Ascending aorta (tissue), 2 donors: Measurements from ENCODE around the gene POLR3H. TPM values are rescaled to one million over a fixed set of nuclear protein-coding genes. Genes with fewer than 3 reads are reported as not detected.

Experiments used
- DNase-seq, 2 donors: peaks; one replicate each; pipeline ENCODE4 v3.0.0-alpha.2; 2019; ENCODE audit warnings: low spot score in 2 of 2
- H3K27ac ChIP-seq, 2 donors: fragments of 200-600 bp; sonication (generic); one replicate each; pipeline ENCODE4 v1.5.1; 2016 to 2017; ENCODE audit warnings: mild to moderate bottlenecking in 1 of 2
- H3K27me3 ChIP-seq: fragments of 200-600 bp; sonication (generic); one replicate; pipeline ENCODE4 v1.5.1; 2017
- H3K36me3 ChIP-seq, 2 donors: fragments of 200-600 bp; sonication (generic); one replicate each; pipeline ENCODE4 v1.5.1; 2016
- H3K4me1 ChIP-seq, 2 donors: fragments of 200-600 bp; sonication (generic); one replicate each; pipeline ENCODE4 v1.5.1; 2016 to 2017; ENCODE audit warnings: mild to moderate bottlenecking in 1 of 2
- H3K4me3 ChIP-seq, 2 donors: fragments of 200-600 bp; sonication (generic); one replicate each; pipeline ENCODE4 v1.5.1; 2016 to 2017; ENCODE audit warnings: mild to moderate bottlenecking in 1 of 2
- H3K9me3 ChIP-seq, 2 donors: fragments of 200-600 bp; sonication (generic); one replicate each; pipeline ENCODE4 v1.5.1; 2016
- CTCF ChIP-seq, 3 experiments: fragments of 200-600 bp in 2 of 3; fragments of 450-650 bp in 1 of 3; sonication (generic) in 2 of 3; IDR thresholded peaks; one replicate each; pipeline ENCODE4 v1.5.1; 2016 to 2019; ENCODE audit warnings: antibody characterized with exemption in 3 of 3, mild to moderate bottlenecking in 1 of 3, moderate library complexity in 1 of 3
- intact Hi-C: fragments of 100-400 bp; cut with DNase I; formaldehyde crosslinking; loops from one replicate; pipeline ENCODE4 v1.15.1; 2023
- total RNA-seq: library from RNA; depleted of rRNA; stranded (reverse); fragments of >200 nt; gene quantifications from one replicate; pipeline ENCODE4 v1.1.0, GENCODE V29; 2016

Gene POLR3H
- total RNA-seq, 1 donor from 2014 or later: 34.7 TPM

- no peak for TF ChIP-seq CTCF (IDR thresholded peaks at IDR 0.05)
- no peak overlapping the region for H3K4me3 ChIP-seq
- DNase-seq: no peak
- no peak overlapping the region for H3K27ac ChIP-seq
- peaks cover 28 to 33% of the 10 kb centered on the region in 2 donors for H3K36me3 ChIP-seq
- intact Hi-C loops: no loop called here
- H3K27me3 ChIP-seq: no peaks in the 10 kb centered on the region
- peaks cover 0 to 3% of the 10 kb centered on the region in 2 donors for H3K4me1 ChIP-seq
- H3K9me3 ChIP-seq: no peaks in the 10 kb centered on the region
Observed at GRCh38 chr22:41534219-41534618, 10.1 kb downstream of the POLR3H start.

- intact Hi-C loops: no loop called here
- Histone ChIP-seq H3K4me1 (peaks cover 0 to 3% of the 10 kb centered on the region in 2 donors), H3K36me3 (peaks cover 39 to 44% of the 10 kb centered on the region in 2 donors), H3K9me3 (no peaks in the 10 kb centered on the region), H3K27ac (peak overlapping the region; percentile 27 to 37), H3K27me3 (no peaks in the 10 kb centered on the region), H3K4me3 (no peak overlapping the region)
- peak in 1 of 2 donors; percentile 82 for DNase-seq
- TF ChIP-seq CTCF (IDR thresholded peaks at IDR 0.05): peak; percentile 69 to 77 (median 74)
Observed at GRCh38 chr22:41532908-41533825, 11.1 kb downstream of the POLR3H start.

- no peak for DNase-seq
- no peak for TF ChIP-seq CTCF (IDR thresholded peaks at IDR 0.05)
- Histone ChIP-seq H3K27me3 (no peaks in the 10 kb centered on the region), H3K9me3 (no peaks in the 10 kb centered on the region), H3K4me3 (no peak overlapping the region), H3K4me1 (peaks cover 0 to 3% of the 10 kb centered on the region in 2 donors), H3K36me3 (peaks cover 52 to 56% of the 10 kb centered on the region in 2 donors), H3K27ac (no peak overlapping the region)
- intact Hi-C loops: no loop called here
Observed at GRCh38 chr22:41531715-41532477, 12.4 kb downstream of the POLR3H start.

GRCh38 chr22:41530890-41531714 lies 13.2 kb downstream of the POLR3H start:
- Histone ChIP-seq H3K27me3 (no peaks in the 10 kb centered on the region), H3K27ac (no peak overlapping the region), H3K4me1 (peaks cover 7% of the 10 kb centered on the region in 2 donors), H3K36me3 (peaks cover 58 to 64% of the 10 kb centered on the region in 2 donors), H3K4me3 (no peak overlapping the region), H3K9me3 (no peaks in the 10 kb centered on the region)
- no peak for TF ChIP-seq CTCF (IDR thresholded peaks at IDR 0.05)
- intact Hi-C loops: no loop called here
- no peak for DNase-seq

- Histone ChIP-seq H3K27me3 (no peaks in the 10 kb centered on the region), H3K9me3 (no peaks in the 10 kb centered on the region), H3K27ac (peak overlapping the region in 1 of 2 donors; percentile 24), H3K4me1 (peaks cover 17 to 22% of the 10 kb centered on the region in 2 donors), H3K4me3 (no peak overlapping the region), H3K36me3 (peaks cover 66 to 69% of the 10 kb centered on the region in 2 donors)
- intact Hi-C loops: loop anchor here (10.0 kb wide), 1 partner anchor 604 kb away; no protein-coding TSS in a partner anchor
- no peak for DNase-seq
- no peak for TF ChIP-seq CTCF (IDR thresholded peaks at IDR 0.05)
Observed at GRCh38 chr22:41528938-41529561, 15.2 kb downstream of the POLR3H start.
